Stomach (tissue), 9 donors: ENCODE measurements around the gene C19orf12. TPM values are rescaled to one million over a fixed set of nuclear protein-coding genes. Genes with fewer than 3 reads are reported as not detected.

Source experiments
- DNase-seq, 2 donors: peaks; one replicate each; pipeline versions ENCODE4 v3.0.0 to v3.0.0-alpha.2; 2013 to 2019
- H3K27ac ChIP-seq, 5 donors: fragments of 200-600 bp in 4 of 5; sonication (generic) in 4 of 5; one replicate each; pipeline ENCODE4 v1.5.1; 2013 to 2019; ENCODE audit warnings: mild to moderate bottlenecking in 1 of 5, moderate library complexity in 1 of 5
- H3K27me3 ChIP-seq, 3 donors: fragments of 200-600 bp; sonication (generic); one replicate each; pipeline ENCODE4 v1.5.1; 2017 to 2019; ENCODE audit warnings: mixed run types in 1 of 3
- H3K36me3 ChIP-seq, 4 donors: fragments of 200-600 bp; sonication (generic); 1 replicate in 3 of 4; 2 replicates in 1 of 4; pipeline ENCODE4 v1.5.1; 2016 to 2019
- H3K4me1 ChIP-seq, 4 donors: fragments of 200-600 bp; sonication (generic); one replicate each; pipeline ENCODE4 v1.5.1; 2016 to 2019
- H3K4me3 ChIP-seq, 4 donors: fragments of 200-600 bp; sonication (generic) in 3 of 4; one replicate each; pipeline ENCODE4 v1.5.1; 2016 to 2019; ENCODE audit warnings: mild to moderate bottlenecking in 1 of 4
- H3K9me3 ChIP-seq, 4 donors: fragments of 200-600 bp; sonication (generic); one replicate each; pipeline ENCODE4 v1.5.1; 2016 to 2019
- EP300 ChIP-seq: sonication (generic); formaldehyde crosslinking; IDR thresholded peaks from one replicate; pipeline ENCODE4 v1.6.1; 2017; ENCODE audit warnings: antibody characterized with exemption
- POLR2A ChIP-seq, 4 donors: fragments of 450-650 bp; IDR thresholded peaks; one replicate each; pipeline ENCODE4 v1.6.1; 2016; ENCODE audit warnings: antibody characterized with exemption in 4 of 4, control low read depth in 2 of 4, mild to moderate bottlenecking in 1 of 4, moderate library complexity in 1 of 4
- POLR2AphosphoS5 ChIP-seq, 3 donors: sonication (generic); formaldehyde crosslinking; IDR thresholded peaks; one replicate each; pipeline ENCODE4 v1.6.1; 2016; ENCODE audit warnings: antibody characterized with exemption in 3 of 3
- WGBS, 5 donors: extraction: QIAGEN DNeasy Blood & Tissue Kit in 3 of 5; methylation state at CpG; one replicate each; pipeline versions ENCODE4 v1.1.5 to v1.1.7; 2013 to 2018; 5-methylcytosine and 5-hydroxymethylcytosine counted together
- intact Hi-C: fragments of 100-400 bp; cut with DNase I; formaldehyde crosslinking; loops from one replicate; pipeline ENCODE4 v1.15.1; 2023; ENCODE audit warnings: low total_unique reads
- polyA plus RNA-seq, 3 donors: library from polyadenylated mRNA; stranded (reverse); fragments of 200-250 nt; gene quantifications; one replicate each; pipeline ENCODE4 v1.2.3, GENCODE V29; 2013
- total RNA-seq, 5 donors: library from RNA; depleted of rRNA; stranded (reverse); fragments of >200 nt; gene quantifications; one replicate each; pipeline versions ENCODE4 v1.1.0 to v1.2.3, GENCODE V29; 2014 to 2016
- TF ChIP-seq, protein P1 (sequence below), 7 experiments: fragments of 450-650 bp in 4 of 7; fragments of 200-600 bp in 3 of 7; sonication (generic) in 3 of 7; IDR thresholded peaks; one replicate each; pipeline ENCODE4 v1.5.1; 2016 to 2019; ENCODE audit warnings: antibody characterized with exemption in 7 of 7, control low read depth in 2 of 7, mild to moderate bottlenecking in 1 of 7
- donor health status: healthy with polysubstance abuse.
- donor health status: Bipolar disorder and iron deficiency.
- donor health status: healthy.

The C19orf12 gene
- total and polyA plus RNA-seq, 8 donors, result 4.6 to 67.2 (median 14.8) TPM

DNA sequence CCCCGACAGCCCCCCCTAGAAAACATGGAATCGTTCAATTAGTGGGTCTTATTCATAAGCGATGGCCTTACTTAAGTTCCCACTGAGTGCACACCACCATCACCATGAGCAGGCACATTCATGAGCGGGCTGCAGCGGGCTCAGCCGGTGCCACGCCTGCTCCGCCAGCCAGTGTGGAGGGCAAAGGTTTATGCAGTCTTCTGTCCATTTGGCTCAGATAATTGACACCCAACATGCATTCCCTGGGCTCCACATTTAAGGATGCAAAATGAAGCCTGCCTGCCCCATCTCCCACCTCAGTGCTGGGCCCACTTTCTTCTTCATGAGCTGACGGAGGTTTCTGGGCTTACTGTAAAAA is 12.1 kb downstream of the C19orf12 start:
- no peak for DNase-seq

DNA sequence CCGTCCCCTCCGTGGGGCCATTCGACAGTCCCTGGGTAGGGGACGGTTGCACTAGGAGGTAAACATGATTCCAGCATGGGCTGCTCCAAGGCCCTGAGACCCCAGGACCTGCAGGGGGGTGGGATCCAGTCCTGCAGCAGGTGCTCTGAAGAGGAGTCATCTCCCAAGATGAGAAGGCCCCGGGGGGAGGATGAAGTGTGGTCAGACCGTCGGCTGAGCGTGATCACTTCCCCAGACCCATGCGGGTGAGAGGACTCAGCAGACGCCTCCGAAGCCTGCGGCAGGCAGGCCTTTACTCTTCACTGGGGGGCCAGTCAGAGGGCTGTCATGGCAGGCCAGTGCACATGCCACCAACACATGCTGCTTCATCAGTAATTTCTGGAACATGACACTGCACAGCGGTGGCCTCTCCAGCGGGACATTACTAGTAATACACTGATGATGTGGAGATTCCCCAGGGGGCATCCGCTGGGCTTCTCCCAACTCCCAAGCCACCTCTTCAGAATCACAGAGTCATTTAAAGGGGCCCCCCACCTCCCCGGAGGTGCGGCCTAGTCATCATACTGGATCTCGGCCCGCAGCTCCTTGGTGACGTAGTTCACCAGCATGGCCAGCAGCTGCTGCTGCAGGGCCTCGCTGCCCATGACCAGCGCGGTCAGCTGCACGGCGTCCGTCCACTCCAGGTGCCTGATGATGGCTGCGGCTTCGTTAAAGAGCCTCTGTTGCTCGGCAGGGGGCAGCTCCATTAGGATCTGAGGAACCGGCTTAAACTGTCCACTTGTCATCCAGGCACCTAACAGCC is 12.7 kb downstream of the C19orf12 start:
- H3K4me1 ChIP-seq, result no peaks in the 10 kb centered on the region
- H3K36me3 ChIP-seq, result peaks cover 14 to 63% (median 58%) of the 10 kb centered on the region in 4 donors
- no peak overlapping the region for H3K4me3 ChIP-seq
- no peak for TF ChIP-seq POLR2AphosphoS5 (IDR thresholded peaks at IDR 0.05)
- H3K27me3 ChIP-seq, result no peaks in the 10 kb centered on the region
- DNase-seq, result no peak
- H3K27ac ChIP-seq, result no peak overlapping the region
- intact Hi-C loops, result no loop called here
- no peaks in the 10 kb centered on the region for H3K9me3 ChIP-seq
- 87 to 92% (median 90%) methylated on average over 18 to 30 of the region's 30 CpGs for WGBS, 5 donors

More for the DNA sequence above, 12.1 kb downstream of the C19orf12 start:
- TF ChIP-seq POLR2AphosphoS5 (IDR thresholded peaks at IDR 0.05) (no peak), EP300 (no peak), POLR2A (IDR thresholded peaks at IDR 0.05) (no peak)
- TF ChIP-seq, protein P1, sequence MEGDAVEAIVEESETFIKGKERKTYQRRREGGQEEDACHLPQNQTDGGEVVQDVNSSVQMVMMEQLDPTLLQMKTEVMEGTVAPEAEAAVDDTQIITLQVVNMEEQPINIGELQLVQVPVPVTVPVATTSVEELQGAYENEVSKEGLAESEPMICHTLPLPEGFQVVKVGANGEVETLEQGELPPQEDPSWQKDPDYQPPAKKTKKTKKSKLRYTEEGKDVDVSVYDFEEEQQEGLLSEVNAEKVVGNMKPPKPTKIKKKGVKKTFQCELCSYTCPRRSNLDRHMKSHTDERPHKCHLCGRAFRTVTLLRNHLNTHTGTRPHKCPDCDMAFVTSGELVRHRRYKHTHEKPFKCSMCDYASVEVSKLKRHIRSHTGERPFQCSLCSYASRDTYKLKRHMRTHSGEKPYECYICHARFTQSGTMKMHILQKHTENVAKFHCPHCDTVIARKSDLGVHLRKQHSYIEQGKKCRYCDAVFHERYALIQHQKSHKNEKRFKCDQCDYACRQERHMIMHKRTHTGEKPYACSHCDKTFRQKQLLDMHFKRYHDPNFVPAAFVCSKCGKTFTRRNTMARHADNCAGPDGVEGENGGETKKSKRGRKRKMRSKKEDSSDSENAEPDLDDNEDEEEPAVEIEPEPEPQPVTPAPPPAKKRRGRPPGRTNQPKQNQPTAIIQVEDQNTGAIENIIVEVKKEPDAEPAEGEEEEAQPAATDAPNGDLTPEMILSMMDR (IDR thresholded peaks at IDR 0.05), result no peak
- Histone ChIP-seq H3K9me3 (no peaks in the 10 kb centered on the region), H3K36me3 (peaks cover 16 to 69% (median 64%) of the 10 kb centered on the region in 4 donors), H3K27me3 (no peaks in the 10 kb centered on the region), H3K27ac (no peak overlapping the region), H3K4me1 (no peaks in the 10 kb centered on the region), H3K4me3 (no peak overlapping the region)
- WGBS, 5 donors, result 93 to 96% (median 94%) methylated on average over 9 of the region's 9 CpGs
- intact Hi-C loops, result no loop called here

DNA sequence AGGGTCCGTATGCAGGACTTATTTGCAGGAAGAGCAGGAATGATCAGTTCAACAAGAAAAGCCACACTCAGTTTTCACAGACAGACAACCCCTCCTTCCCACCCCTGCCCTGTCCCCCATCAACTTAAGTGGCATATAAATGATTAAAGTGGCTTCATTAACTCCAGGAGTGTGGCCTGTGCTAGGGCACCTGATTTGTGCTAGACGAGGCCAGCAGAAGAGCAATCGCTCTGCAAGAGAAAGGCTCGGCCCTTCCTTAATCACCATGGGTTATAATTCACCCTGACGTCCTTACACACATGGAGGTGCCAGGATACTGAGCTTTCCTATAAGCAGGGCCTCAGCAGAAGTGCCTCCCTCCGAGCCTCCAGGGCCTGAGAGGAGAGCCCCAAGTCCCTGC is 14.6 kb downstream of the C19orf12 start:
- Histone ChIP-seq H3K9me3 (no peaks in the 10 kb centered on the region), H3K27me3 (no peaks in the 10 kb centered on the region), H3K27ac (no peak overlapping the region), H3K4me1 (no peaks in the 10 kb centered on the region), H3K36me3 (peaks cover 13 to 46% (median 39%) of the 10 kb centered on the region in 4 donors), H3K4me3 (no peak overlapping the region)
- intact Hi-C loops, result no loop called here
- no peak for DNase-seq
- 79 to 81% (median 80%) methylated on average over 5 to 6 of the region's 6 CpGs for WGBS, 5 donors
- TF ChIP-seq POLR2A (IDR thresholded peaks at IDR 0.05) (no peak), POLR2AphosphoS5 (IDR thresholded peaks at IDR 0.05) (no peak), EP300 (no peak)
- TF ChIP-seq, protein P1 (IDR thresholded peaks at IDR 0.05), result no peak

DNA sequence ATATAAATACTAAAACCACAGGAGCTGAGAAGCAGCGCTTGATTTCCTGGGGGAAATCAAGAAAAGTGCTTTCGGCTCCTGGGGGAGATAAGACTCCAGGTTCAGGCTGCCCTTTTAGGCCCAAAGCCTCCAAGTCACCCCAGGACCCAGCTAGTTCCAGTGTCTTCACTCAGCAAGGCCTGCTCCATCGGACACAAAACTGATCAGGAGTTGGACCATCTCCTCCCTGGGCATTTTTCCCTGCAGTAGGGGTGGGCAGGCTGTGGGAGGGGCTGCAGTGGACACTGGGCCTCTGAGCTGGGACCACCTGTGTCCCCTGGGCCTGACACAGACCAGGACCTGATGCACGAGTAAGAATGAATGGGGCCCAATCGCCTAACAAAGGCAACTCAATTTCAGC is 15.2 kb downstream of the C19orf12 start:
- Histone ChIP-seq H3K27me3 (no peaks in the 10 kb centered on the region), H3K36me3 (peaks cover 13 to 41% (median 33%) of the 10 kb centered on the region in 4 donors), H3K9me3 (no peaks in the 10 kb centered on the region), H3K4me1 (peaks cover 0 to 2% (median 1%) of the 10 kb centered on the region in 4 donors), H3K27ac (no peak overlapping the region), H3K4me3 (no peak overlapping the region)
- intact Hi-C loops, result no loop called here
- no peak for DNase-seq
- WGBS, 5 donors, result 75 to 83% (median 80%) methylated on average over 4 to 5 of the region's 5 CpGs
- TF ChIP-seq, protein P1 (IDR thresholded peaks at IDR 0.05), result no peak
- TF ChIP-seq POLR2AphosphoS5 (IDR thresholded peaks at IDR 0.05) (no peak), POLR2A (IDR thresholded peaks at IDR 0.05) (no peak), EP300 (no peak)
